CD4-positive, alpha-beta T cell treated with Interleukin-6 for 4 hours (primary cell): ENCODE data around the gene CCDC13.

Experiments
- DNase-seq: peaks from one replicate; pipeline ENCODE4 v3.0.0-alpha.2; 2020; ENCODE audit warnings: mixed read lengths

Gene CCDC13

DNA sequence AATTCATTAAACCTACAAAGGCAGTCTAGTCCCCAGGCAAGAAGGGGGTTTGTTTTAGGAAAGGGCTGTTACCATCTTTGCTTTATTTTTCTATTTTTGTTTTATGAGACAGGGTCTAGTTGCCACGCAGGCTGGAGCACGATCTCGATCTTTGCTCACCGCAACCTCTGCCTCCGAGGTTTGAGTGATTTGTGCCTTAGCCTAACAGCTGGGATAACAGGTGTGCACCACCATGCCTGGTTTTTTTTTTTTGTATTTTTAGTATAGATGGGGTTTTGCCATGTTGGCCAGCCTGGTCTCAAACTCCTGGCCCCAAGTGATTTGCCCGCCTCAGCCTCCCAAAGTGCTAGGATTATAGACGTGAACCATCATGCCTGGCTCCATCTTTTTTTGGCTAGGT, 26.3 kb upstream of the CCDC13 start:
- DNase-seq: no peak

DNA sequence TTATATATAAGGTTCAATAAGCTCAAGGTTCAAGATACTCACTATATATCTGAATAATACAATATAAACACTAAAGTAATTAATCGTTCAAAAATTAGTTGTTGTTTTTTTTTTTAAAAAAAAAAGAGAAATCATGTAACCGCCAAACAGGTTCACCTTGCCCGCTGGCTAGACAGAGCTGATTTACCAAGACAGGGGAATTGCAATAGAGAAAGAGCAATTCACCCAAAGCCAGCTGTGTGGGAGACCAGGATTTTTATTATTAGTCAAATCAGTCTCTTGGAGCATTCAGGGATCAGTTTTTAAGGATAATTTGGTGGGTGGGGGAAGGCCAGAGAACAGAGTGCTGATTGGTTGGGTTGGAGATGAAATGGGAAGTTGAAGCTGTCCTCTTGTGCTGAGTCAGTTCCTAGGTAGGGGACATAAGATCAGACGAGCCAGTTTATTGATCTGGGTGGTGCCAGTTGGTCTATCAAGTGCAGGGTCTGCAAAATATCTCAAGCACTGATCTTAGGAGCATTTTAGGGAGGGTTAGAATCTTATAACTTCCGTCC, 23.4 kb upstream of the CCDC13 start:
- DNase-seq: no peak

DNA sequence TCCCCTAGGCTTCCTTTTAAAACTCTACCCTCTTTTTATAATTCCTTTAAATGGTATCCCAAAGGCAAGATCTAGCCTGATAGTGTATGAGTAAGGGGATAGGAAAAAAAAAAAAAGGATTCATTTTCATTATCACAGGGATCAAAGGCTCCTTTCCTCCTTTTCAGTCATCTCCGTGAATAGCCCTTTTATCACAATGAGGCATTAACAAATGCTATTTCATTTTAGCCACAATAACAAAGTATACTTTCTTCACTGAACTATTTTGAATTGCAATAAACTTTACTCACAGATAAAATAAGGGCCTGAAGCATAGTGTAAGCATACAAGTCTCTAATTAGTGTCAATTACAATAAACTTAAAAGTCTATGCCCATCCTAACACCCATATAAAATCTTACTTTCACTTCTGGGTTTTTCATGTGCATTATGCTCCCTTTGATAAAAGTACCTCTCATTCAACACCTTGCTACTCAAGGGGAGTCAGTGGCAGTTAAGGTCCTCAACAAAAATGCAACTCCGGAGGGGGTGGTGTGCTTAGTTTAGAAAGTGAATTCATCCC, 22.6 kb upstream of the CCDC13 start:
- DNase-seq: no peak

DNA sequence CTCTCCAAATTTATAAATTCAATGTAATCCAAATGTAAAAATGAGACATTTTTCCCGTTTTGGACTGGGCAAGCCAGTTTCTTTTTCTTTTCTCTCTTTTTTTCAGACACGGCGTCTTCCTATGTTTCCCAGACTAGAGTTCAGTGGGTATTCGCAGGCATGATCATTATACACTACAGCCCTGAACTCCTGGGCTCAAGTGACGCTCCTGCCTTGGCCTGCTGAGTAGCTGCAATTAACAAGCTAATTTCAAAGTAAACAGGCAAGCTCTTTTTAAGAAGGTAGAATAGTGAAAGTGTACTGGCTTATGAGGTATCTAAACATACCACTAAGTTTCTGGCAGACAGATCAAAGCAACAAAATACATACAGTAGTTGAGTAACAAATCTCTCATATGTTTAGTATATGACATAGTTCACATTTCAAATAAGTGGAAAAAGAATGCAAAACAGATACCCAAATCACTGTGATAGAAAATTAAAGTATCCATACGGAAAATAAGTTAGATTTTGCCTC, 17.7 kb upstream of the CCDC13 start:
- DNase-seq: no peak

DNA sequence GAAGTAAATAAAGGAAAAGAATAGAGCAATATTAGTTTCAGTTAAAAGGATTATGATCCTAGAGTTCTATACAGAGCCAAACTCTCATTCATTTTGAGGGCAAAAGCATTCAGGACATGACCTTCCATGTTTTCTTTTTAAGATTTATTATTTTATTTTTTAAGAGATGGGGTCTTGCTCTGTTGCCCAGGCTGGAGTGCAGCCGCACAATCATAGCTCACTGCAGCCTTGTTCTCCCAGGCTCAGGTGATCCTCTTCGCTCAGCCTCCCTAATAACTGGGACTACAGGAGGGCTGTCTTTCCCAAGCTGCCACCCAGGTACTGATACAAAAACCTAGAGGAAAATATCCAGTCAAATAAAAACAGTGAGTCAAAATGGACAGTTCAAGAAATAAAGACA, 13.6 kb upstream of the CCDC13 start:
- no peak for DNase-seq

DNA sequence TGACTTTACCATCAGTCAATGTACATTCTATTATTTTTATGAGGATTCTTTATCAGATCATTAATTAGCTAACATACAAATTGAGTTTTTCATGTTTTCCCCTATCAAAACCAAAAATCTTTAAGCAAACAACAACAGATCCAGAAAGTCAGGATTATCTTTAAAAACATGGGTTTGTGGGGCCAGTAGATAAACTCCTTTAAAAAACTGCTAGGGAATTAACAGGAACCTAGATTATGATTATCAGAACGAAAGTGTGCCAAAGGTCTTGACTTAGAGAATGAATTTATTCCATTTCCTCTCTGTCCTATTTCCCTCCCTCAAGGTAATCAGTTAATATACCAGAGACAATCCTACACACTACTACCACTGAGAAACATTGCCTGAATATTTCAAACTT, 13.2 kb upstream of the CCDC13 start:
- DNase-seq: no peak

DNA sequence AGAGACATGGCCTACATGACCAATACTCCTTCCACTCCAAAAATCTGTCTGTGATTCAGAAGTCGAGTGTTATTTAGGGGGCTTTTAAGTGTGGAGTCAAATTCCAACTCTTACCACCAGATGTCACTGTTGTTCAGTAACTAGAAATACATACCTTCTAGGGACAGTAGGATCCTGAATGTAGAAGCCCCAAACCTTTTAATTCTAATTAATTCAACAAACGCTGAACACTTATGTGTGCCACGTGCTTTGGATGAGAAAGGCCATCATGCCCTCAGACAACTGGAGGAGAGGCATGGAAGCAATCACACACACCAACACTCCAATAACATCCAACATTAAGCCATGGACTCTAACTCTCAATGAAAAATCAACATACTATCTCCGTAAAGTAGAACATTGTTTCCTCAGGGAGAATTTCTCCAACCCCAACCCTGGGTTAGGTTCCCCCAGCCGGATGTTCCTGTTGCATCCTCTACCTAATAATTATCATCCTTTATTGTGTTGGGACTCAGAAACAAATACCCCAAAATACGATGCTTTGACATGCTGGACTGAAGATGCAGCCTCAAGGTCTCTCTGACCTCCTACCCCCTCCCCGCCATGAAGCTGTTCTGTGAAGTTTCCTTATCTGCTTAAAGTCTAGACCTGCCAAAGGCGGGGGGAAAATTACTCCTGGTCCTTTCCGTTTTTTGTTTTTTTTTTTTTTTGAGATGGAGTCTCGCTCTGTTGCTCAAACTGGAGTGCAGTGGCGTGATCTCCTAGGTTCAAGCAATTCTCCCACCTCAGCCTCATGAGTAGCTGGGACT, 8.0 kb upstream of the CCDC13 start:
- peak; percentile 37 for DNase-seq

DNA sequence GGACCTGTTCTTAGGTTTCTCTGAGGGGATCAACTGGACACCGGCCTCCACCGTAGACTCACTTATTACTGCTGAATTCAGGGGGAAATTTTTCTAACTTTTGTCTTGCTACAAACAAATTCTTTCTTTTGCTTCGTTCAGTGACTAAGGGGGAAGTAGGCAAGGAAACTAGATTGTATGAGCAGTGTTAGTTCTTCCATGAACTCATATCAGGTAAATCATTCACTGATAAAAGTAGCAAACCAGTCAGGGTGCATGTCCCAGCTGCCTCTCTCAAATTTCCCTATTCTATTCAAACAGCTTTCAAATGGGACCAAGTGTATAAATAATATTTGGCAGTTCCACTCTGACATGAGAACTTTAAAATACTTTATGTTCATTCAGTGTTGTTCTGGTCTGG, 7.3 kb upstream of the CCDC13 start:
- no peak for DNase-seq

DNA sequence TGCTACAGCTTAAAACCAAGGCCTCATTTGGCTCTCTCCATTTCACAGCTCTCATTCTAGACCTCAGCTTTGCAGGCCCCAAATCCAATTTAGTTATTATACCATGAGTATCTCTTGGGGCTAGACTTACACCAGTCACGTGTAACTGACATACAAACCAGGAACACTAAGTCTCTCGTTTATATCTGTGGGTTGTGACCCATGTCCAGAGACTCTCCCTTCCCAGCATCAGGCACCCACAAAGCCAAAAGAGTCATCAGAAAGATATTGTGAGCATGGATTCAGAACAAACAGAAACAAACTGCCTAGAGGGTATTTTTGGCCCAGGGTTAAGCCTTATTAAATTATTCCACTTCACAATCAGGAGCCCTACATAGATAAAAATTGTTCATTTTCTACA, 5.6 kb upstream of the CCDC13 start:
- no peak for DNase-seq

DNA sequence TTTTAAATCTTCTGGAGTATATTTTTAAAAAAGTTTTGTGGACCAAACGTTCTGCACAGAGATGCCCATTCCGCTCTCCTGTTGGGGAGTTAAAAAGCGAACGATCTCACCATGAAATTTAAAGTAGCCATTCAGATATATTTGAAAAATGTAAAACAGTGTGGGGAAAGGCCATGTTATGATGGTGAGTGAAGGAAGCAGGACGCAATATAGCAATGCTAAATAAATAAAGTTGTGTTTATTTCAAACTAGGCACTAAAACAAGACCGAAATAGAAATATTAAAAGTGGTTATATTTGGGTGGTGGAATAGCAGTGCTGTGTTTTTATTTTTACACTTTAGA, 327 bp upstream of the CCDC13 start:
- no peak for DNase-seq

DNA sequence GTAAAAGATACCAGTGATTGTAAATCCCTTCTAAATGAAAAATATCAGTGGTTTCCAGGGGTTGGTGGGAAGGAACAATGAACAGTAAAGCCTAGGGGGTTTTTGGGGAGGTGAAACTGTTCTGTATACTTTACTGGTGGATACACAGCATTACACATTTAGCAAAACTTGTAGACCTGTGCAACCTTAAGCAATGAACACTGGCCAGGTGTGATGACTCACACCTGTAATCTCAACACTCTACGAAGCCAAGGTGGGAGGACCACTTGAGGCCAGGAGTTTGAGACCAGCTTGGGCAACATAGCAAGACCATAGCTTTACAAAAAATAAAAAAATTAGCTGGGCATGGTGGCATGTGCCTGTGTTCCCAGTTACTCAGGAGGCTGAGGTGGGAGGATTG, 1.8 kb downstream of the CCDC13 start:
- DNase-seq: no peak

DNA sequence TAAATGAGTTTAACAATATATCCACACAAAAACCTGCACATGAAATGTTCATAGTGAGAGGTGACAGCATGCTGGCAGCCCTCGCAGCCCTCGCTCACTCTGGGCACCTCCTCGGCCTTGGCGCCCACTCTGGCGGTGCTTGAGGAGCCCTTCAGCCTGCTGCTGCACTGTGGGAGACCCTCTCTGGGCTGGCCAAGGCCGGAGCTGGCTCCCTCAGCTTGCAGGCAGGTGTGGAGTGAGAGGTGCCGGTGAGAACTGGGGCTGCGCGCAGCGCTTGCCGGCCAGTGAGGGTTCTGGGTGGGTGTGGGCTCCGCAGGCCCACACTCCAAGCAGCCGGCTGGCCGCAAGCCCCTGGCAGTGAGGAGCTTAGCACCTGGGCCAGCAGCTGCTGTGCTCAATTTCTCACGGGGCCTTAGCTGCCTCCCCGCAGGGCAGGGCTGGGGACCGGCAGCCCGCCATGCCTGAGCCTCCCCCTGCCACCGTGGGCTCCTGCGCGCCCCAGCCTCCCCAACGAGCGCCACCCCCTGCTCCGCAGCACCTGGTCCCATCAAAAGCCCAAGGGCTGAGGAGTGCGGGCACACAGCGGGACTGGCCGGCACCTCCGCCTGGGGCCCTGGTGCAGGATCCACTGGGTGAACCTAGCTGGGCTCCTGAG, 3.4 kb downstream of the CCDC13 start:
- no peak for DNase-seq

DNA sequence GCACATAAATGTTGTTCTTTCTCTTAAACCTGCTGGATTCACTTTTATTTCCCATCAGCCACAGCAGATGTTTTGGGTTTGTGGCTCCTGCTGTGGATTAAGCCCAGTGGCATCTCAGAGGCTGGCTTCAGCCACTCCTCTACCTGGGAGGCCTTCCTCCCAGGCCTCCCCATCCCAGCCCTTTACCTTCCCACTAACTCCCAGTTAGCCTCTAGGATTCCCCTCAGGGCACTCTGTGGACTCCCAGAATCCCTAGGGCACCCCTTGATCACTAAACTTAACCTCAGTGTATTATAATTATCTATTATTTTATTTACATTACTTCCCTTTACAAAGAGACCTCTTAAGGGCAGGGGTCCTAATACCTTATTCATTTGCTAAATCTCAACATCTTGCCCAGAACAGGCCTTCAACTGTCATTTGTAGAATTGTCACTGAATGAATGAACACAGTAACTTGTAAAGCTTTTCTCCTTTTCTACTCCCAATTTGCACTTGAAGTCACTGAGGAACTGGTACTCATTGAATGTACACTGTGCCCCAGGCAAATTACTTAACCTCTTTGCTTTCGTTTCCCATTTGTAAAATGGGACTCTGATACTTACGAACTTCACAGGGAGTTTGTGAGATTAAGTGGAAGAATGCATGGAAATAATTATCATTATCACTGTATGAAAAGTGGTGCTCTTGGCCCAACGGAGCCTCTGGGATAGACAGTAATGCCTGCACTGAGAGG, 8.3 kb downstream of the CCDC13 start:
- no peak for DNase-seq

DNA sequence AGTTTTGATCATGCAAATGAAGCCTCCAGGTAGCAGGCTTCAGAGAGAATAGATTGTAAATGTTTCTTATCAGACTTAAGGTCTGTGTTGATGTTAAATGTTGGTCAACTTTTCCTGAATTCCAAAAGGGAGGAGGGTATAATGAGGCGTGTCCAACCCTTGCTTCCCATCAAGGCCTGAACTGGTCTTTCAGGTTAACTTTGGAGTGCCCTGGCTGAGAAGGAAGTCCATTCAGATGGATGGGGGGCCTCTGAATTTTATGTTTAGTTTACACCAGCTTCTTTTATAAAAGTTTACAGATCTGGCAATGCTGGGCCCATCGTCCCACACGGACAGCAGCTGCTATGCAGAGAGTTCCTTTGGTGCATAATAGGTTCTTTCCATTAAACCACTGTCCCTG, 8.9 kb downstream of the CCDC13 start:
- DNase-seq: no peak

DNA sequence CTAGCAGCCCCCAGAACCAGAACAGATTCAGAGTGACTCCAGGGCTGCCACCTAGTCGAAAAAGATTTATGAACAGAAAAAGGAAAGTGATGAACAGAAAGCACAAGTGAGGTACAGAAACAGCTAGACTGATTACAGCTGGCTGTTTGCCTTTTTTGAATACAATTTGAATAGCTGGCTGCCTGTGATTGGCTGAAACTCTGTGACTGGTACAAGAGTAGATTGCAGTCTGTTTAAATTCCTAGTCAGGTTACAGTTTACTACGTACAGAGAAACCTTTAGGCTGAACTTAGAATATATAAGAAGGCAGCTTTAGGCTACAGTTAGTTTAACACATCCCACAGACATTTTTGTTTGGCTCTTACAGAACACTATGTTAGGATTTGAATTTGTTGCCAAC, 10.0 kb downstream of the CCDC13 start:
- no peak for DNase-seq

DNA sequence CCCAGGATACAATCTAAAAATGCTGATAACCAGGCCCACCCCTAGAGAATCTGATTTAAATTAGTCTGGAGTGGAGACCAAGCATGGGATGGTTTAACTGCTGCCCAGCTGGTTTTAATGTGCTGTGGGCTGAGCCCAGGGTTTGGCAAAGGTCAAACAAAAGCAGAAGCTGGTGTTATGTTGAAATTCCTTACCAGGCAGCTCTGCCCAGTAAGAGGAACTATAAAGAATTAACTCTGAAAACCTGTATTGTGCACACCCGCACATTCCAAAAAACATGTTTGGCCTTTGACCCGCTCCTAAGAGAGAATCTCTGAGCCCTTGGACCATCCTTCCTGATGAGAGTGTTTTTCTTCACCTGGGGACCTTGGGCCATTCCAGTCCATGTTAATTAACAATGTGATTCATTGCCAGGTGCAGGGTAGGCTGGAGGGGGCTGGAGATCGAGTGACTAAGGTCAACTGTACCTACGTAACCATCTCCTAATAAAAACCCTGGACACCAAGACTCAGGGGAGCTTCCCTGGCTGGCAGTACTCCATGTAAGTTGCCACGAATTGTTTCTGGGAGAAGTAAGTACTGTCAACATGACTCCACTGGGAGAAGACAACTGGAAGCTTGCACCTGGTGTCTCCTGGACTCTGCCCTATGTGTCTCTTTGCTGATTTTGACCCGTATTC, 10.9 kb downstream of the CCDC13 start:
- no peak for DNase-seq

DNA sequence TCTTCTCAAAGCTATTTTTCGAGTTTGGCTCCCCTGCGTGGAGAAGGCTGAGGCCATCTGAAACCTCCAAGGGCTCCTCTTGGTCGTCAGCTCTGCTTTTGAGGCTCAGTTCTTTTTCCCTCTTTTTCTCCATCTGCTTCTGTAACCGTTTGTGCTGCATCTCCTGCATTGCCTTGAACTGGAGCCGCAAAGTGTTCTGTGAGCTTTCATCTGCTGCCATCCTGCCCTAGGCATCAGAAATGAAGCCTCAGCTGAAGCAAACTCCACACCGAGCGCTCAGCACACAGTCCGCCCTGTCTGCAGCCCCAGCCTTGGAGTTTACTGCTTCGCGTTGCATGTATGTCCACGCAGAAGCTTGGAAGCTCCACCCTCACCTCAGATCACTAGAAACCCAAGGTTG, 14.9 kb downstream of the CCDC13 start:
- DNase-seq: no peak

DNA sequence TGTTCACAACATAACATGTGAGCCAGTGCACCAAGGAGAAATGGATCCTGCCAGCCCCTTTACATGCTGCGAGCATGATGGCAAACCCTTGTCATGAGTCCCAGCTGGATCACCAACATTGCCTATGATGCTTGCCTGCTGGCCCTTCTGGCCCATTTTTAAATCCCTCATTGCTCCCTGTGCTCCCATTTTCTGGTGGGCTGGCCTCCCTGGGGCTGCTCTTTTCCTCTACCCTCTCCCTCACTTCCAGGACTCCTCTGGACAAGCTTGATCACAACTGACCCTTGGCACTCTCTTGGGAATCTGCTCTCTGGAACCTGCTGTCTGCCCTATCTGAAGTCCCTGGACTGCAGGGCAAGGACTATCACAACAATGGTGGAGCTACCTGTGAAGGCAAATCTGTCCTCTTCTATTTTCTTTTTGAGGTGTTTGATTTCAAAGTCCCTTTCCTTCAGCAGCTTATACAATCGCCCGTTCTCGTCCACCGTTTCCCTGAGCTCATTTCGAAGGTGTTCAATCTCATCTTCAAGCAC, 16.3 kb downstream of the CCDC13 start:
- no peak for DNase-seq

DNA sequence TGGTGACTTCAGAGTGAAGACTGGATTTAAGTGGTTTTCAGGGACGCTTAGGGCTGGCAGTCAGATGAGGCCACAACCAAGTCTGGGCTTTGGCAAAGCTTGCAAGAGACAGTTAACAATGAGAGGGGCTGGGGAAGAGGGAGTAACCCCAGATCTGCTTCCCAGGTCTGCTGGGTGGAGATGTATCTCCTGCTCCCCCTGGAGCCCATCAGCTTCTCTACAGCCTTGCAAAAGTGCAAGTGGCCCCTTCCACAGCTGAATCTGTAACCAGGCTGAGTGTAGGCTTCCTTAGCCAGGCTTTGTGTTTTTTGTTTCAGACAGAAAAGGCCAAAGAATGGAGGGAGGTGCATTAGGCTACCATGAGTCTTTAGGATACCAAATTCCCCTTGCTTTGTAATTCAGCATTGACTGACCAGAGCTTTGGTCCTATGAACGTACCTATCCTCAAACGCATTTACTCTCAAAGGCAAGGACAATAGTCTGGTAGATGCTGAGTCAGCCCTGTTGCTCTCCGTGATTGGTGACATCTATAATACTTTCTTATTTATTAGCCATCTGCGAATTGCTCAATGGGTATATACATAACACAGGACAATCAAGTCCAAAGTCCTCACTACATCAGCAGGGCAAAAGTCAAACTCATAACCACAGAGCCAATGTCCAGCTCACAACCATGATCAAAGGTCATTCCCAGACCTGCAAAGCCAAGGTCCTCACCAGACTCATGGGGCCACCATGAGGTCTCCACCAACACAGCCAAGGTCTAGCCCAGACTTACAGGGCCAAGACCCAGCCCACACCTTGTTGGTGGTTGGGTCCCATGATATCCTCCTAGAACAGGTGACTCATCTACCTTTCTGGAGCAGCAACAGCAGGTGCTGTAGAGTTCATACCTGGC, 17.1 kb downstream of the CCDC13 start:
- DNase-seq: peak; percentile 26

DNA sequence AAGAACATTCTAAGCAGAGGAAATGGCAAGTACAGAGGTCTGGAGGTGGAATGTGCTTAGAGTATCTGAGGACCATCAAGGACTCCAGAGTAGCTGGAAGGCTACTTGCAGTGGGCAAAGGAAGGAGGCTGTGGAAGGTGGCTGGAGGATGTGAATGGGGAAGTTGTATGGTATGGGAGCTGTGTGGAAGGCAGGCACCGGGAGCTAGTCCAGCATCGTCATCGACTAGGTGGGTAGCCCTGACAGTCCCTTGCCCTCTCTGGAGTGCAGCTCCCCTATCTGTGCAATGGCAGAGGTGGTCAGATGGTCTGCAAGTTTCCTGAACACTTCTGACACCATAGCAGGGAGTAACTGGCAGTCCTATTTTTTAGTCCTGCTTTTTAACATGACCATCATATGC, 19.3 kb downstream of the CCDC13 start:
- no peak for DNase-seq

DNA sequence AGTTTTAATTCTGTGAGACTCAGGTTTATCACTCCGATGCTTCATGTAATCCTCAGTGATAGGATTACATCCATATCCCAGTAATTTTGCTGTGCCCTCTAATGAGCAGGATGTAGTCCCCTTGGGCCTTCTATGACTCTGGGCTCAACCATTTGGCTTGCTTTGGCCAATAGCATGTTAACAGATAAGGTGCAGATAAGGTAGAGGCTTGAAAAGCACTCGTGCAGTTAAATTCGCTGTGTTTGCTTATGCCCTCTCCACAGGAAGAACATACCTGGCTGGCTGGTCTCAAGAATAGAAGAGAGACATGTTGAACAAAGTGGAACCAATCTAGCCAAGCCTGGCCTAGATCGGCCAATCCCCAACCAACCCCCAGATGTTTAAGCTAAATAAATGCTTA, 20.1 kb downstream of the CCDC13 start:
- DNase-seq: no peak
